Osteoblast (primary cell): ENCODE results near the gene CTRB2. TPM values are rescaled to one million over a fixed set of nuclear protein-coding genes. Genes with fewer than 3 reads are reported as not detected.

ENCODE experiments used
- DNase-seq: peaks from one replicate; pipeline ENCODE4 v3.0.0; 2011; ENCODE audit warnings: low spot score, mixed read lengths; ENCODE audit not compliant: insufficient read length; ENCODE audit errors: missing footprints
- H2AFZ ChIP-seq: 2 replicates; pipeline ENCODE4 v1.6.0; 2011; ENCODE audit warnings: mild to moderate bottlenecking, low read length
- H3K27ac ChIP-seq: 2 replicates; pipeline ENCODE4 v1.5.1; 2011; ENCODE audit warnings: mild to moderate bottlenecking, low read depth, low read length, moderate library complexity
- H3K27me3 ChIP-seq: 2 replicates; pipeline ENCODE4 v1.6.0; 2012; ENCODE audit warnings: mild to moderate bottlenecking, control low read depth, inconsistent platforms, low read length, moderate library complexity; ENCODE audit not compliant: insufficient read depth
- H3K36me3 ChIP-seq: 2 replicates; pipeline ENCODE4 v1.5.1; 2011; ENCODE audit warnings: mild to moderate bottlenecking, low read length, control low read depth, moderate library complexity; ENCODE audit not compliant: insufficient read depth
- H3K4me1 ChIP-seq: 2 replicates; pipeline ENCODE4 v1.5.1; 2011; ENCODE audit warnings: mild to moderate bottlenecking, low read length, control low read depth, moderate library complexity; ENCODE audit not compliant: insufficient read depth
- H3K4me2 ChIP-seq: 2 replicates; pipeline ENCODE4 v1.6.0; 2011; ENCODE audit warnings: mild to moderate bottlenecking, low read length; ENCODE audit not compliant: insufficient read depth
- H3K4me3 ChIP-seq: fragments of 200-600 bp; sonication (generic); 3 replicates; pipeline ENCODE4 v1.5.1; 2012; ENCODE audit warnings: mild to moderate bottlenecking, low read length, inconsistent platforms; ENCODE audit not compliant: insufficient read depth
- H3K79me2 ChIP-seq: 2 replicates; pipeline ENCODE4 v1.6.0; 2012; ENCODE audit warnings: mild to moderate bottlenecking, low read length, control low read depth, inconsistent platforms; ENCODE audit not compliant: insufficient read depth
- H3K9me3 ChIP-seq: 2 replicates; pipeline ENCODE4 v1.5.1; 2011; ENCODE audit warnings: low read depth, low read length, control low read depth
- H4K20me1 ChIP-seq: 2 replicates; pipeline ENCODE4 v1.6.0; 2012; ENCODE audit warnings: mild to moderate bottlenecking, low read length, control low read depth; ENCODE audit not compliant: insufficient read depth
- total RNA-seq: library from RNA; depleted of rRNA; stranded (reverse); fragments of >200 nt; gene quantifications from 2 replicates; pipeline ENCODE4 v1.2.3, GENCODE V29; 2012
- TF ChIP-seq, protein P1 (sequence below): IDR thresholded peaks from 2 replicates; pipeline ENCODE4 v1.5.1; 2011; ENCODE audit warnings: mild to moderate bottlenecking, low read depth, low read length, moderate library complexity; ENCODE audit errors: extremely low read depth

The CTRB2 gene
- total RNA-seq, 1 donor, result not detected

DNA sequence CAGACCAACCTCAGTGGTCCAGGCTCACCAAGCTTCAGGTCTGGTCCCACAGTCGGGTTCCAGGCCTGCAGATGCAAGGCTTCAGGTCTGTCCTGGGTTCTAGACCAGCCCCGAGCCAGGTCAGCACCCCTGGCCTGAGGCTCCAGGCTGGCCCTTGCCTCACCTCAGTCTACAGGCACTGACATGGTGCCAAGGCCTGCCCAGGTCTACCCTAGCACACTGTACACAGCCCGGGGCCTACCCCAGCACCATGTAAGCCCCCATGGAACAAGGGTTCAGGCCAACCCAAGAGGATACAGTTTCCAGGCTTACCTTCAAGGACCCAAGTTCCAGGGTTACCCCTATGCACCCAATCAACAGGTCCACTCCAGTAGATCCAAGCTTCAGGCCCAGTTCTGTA is 31.9 kb downstream of the CTRB2 start:
- H3K36me3 ChIP-seq, result peaks cover 6% of the 10 kb centered on the region
- H3K27me3 ChIP-seq, result no peaks in the 10 kb centered on the region
- no peaks in the 10 kb centered on the region for H4K20me1 ChIP-seq
- no peaks in the 10 kb centered on the region for H3K4me1 ChIP-seq
- no peak overlapping the region for H3K4me2 ChIP-seq
- no peak overlapping the region for H2AFZ ChIP-seq
- no peak overlapping the region for H3K4me3 ChIP-seq
- no peak overlapping the region for H3K27ac ChIP-seq
- TF ChIP-seq, protein P1, sequence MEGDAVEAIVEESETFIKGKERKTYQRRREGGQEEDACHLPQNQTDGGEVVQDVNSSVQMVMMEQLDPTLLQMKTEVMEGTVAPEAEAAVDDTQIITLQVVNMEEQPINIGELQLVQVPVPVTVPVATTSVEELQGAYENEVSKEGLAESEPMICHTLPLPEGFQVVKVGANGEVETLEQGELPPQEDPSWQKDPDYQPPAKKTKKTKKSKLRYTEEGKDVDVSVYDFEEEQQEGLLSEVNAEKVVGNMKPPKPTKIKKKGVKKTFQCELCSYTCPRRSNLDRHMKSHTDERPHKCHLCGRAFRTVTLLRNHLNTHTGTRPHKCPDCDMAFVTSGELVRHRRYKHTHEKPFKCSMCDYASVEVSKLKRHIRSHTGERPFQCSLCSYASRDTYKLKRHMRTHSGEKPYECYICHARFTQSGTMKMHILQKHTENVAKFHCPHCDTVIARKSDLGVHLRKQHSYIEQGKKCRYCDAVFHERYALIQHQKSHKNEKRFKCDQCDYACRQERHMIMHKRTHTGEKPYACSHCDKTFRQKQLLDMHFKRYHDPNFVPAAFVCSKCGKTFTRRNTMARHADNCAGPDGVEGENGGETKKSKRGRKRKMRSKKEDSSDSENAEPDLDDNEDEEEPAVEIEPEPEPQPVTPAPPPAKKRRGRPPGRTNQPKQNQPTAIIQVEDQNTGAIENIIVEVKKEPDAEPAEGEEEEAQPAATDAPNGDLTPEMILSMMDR, result no peak
- H3K9me3 ChIP-seq, result peaks cover 24% of the 10 kb centered on the region
- no peaks in the 10 kb centered on the region for H3K79me2 ChIP-seq
- no peak for DNase-seq

DNA sequence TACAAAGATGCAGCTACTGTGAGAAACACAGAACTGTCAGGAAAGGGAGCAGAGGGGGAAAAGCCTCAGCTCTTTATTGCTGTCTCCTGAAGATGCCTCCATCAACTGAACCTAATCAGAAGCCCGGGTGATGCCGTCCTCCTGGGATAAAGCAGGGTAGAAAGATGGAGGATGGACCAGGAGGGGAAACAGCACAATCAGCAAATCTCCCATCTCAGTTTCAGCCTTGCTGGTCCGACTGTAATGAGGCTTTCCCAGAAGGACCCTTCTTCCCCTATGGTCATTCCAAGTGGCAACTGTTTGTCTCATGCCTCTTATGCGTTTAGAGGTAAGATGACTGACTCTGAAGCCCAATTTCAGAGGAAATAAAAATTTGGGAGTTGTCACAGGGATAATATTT is 34.4 kb downstream of the CTRB2 start:
- Histone ChIP-seq H4K20me1 (no peaks in the 10 kb centered on the region), H3K4me3 (no peak overlapping the region), H3K36me3 (peaks cover 20% of the 10 kb centered on the region), H3K27ac (no peak overlapping the region), H2AFZ (no peak overlapping the region), H3K4me1 (no peaks in the 10 kb centered on the region), H3K79me2 (no peaks in the 10 kb centered on the region), H3K9me3 (peaks cover 39% of the 10 kb centered on the region), H3K4me2 (no peak overlapping the region), H3K27me3 (no peaks in the 10 kb centered on the region)
- TF ChIP-seq, protein P1, result no peak
- no peak for DNase-seq

DNA sequence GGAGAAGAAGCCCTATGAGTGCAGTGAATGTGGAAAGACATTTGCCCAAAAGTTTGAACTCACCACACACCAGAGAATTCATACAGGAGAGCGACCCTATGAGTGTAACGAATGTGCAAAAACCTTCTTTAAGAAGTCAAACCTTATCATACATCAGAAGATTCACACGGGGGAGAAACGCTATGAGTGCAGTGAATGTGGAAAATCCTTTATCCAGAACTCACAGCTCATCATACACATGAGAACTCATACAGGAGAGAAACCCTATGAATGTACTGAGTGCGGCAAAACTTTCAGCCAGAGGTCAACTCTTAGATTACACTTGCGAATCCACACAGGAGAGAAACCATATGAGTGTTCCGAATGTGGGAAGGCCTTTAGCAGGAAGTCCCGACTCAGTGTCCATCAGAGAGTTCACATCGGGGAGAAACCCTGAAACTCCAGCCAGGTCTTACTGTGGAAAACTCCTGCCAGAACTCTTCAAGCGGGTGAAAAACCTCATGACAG is 37.0 kb downstream of the CTRB2 start:
- Histone ChIP-seq H3K27ac (no peak overlapping the region), H3K36me3 (peaks cover 30% of the 10 kb centered on the region), H3K79me2 (no peaks in the 10 kb centered on the region), H3K4me3 (no peak overlapping the region), H3K9me3 (peaks cover 39% of the 10 kb centered on the region), H2AFZ (no peak overlapping the region), H4K20me1 (no peaks in the 10 kb centered on the region), H3K27me3 (no peaks in the 10 kb centered on the region), H3K4me1 (no peaks in the 10 kb centered on the region), H3K4me2 (no peak overlapping the region)
- no peak for DNase-seq
- TF ChIP-seq, protein P1, result no peak

DNA sequence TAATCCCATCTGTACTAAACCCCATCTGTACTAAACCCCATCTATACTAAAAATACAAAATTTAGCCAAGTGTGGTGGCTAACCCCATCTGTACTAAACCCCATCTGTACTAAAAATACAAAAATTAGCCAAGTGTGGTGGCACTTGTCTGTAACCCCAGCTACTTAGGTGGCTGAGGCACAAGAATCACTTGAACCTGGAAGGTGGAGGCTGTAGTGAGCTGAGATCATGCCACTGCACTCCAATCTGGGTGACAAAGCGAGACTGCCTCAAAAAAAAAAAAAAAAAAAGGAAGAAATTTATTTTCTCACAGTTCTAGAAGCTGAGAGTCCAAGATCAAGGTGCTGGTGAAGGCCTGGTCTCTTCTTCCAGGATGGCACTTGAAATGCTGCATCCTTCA is 46.6 kb downstream of the CTRB2 start:
- Histone ChIP-seq H2AFZ (no peak overlapping the region), H3K27me3 (no peaks in the 10 kb centered on the region), H3K36me3 (peaks cover 7% of the 10 kb centered on the region), H3K4me2 (no peak overlapping the region), H3K4me1 (no peaks in the 10 kb centered on the region), H3K79me2 (peaks cover 3% of the 10 kb centered on the region), H3K27ac (no peak overlapping the region), H4K20me1 (no peaks in the 10 kb centered on the region), H3K4me3 (no peak overlapping the region), H3K9me3 (no peaks in the 10 kb centered on the region)
- TF ChIP-seq, protein P1, result no peak
- no peak for DNase-seq

Other genes with a start within 250 kb of the CTRB2 start
- gene WDR59, start 222.0 kb downstream of the CTRB2 start, total RNA-seq, result 14.8 and 21.5 TPM in 2 replicates
- 19.9 and 20.6 TPM in 2 replicates for gene ZNRF1, start 208.1 kb downstream of the CTRB2 start, total RNA-seq
- 2.7 and 3.6 TPM in 2 replicates for gene LDHD, start 90.4 kb downstream of the CTRB2 start, total RNA-seq
- gene ZFP1, start 58.6 kb downstream of the CTRB2 start, total RNA-seq, result 12.7 TPM in 2 replicates
- not detected in 2 replicates for gene CTRB1, start 11.8 kb upstream of the CTRB2 start, total RNA-seq
- 66.9 and 75.3 TPM in 2 replicates for gene BCAR1, start 44.5 kb upstream of the CTRB2 start, total RNA-seq
- 37.7 and 41.3 TPM in 2 replicates for gene CFDP1, start 226.3 kb upstream of the CTRB2 start, total RNA-seq